Activated naive CD8-positive, alpha-beta T cell treated with anti-CD3 and anti-CD28 coated beads, Interleukin-2, amount 50 U/mL, for 16 hours (primary cell): Measurements from ENCODE around the gene IDH3G.

Experiments used
- DNase-seq: peaks from one replicate; pipeline ENCODE4 v3.0.0-alpha.2; 2020; ENCODE audit warnings: low read depth, low spot score

Gene IDH3G

DNA sequence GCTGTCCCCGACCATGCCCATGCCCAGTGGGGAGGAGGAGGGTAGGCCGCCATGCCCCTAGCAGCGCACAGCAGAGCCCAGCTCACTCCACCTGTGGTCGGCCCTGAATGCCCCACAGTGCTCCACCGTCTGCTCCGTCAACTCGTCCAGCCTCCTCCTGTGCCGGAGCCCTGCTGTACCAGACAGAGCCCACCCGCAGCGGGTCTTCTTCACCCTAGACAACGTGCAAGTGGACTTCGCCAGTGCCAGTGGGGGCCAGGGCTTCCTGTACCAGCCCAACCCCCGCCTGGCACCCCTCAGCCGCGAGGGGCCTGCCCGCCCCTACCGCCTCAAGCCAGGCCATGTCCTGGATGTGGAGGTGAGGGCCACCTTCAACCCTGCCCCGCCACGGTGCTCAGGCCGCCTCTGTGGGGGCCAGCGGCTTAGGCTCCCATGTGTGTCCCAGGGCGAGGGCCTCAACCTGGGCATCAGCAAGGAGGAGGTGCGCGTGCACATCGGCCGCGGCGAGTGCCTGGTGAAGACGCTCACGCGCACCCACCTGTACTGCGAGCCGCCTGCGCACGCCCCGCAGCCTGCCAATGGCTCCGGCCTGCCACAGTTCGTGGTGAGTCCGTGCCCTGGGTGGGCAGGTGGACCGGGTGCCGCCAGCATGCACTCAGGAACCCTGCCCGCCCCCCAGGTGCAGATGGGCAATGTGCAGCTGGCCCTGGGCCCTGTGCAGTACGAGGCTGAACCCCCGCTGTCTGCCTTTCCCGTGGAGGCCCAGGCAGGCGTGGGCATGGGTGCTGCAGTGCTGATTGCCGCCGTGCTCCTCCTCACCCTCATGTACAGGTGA, 20.2 kb downstream of the IDH3G start:
- no peak for DNase-seq

DNA sequence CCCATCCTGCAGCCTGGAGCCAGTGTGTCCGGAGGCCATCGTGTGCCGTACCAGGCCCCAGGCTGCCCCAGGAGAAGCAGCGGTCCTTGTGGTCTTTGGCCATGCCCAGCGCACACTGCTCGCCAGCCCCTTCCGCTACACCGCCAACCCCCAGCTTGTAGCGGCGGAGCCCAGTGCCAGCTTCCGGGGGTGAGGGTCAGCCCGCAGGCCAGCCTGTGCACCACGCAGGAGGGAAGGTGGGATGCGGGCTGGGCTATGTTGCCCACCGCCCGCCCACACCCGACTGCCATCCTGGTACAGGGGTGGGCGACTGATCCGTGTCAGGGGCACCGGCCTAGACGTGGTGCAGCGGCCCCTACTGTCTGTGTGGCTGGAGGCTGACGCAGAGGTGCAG, 21.0 kb downstream of the IDH3G start:
- no peak for DNase-seq

DNA sequence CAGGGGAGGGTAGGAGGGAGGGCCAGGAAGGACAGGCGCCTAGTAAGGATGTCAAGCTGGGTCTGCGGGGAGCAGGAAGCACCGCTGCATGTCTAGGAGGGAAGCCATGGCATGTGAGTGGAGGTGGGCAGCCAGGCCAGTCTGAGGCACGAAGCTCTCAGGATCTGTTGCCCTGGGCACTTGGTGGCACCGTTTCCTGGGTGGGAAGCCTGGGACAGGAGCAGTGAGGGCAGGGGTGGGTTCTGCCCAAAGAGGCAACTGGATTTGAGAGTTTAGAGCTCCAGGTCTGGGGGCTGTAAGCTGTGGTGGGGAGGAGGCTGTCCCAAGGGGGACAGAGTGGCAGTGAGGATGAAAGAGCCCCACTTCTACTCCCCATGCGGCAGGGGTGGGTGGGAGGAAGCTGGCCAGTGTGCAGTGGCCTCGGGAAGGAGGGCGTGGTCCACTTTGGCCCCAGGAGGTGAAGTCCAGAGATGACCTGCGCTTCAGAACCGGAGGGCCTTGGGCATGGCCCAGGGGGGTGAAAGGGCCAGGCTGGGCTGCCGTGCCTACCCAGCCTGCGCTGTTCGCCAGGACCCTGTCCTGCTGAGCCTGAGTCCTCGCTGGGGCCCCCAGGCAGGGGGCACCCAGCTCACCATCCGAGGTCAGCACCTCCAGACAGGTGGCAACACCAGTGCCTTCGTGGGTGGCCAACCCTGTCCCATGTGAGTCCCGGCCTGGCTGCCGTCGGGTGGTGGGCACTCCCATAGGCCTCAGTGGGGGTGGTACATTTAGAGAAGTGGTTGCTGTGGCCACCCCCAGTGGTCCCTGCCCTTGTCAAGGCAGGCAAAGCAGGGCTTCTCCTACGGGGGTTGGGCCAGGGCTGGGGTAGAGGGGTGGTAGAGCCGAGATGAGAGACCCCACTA, 21.6 kb downstream of the IDH3G start:
- DNase-seq: no peak

DNA sequence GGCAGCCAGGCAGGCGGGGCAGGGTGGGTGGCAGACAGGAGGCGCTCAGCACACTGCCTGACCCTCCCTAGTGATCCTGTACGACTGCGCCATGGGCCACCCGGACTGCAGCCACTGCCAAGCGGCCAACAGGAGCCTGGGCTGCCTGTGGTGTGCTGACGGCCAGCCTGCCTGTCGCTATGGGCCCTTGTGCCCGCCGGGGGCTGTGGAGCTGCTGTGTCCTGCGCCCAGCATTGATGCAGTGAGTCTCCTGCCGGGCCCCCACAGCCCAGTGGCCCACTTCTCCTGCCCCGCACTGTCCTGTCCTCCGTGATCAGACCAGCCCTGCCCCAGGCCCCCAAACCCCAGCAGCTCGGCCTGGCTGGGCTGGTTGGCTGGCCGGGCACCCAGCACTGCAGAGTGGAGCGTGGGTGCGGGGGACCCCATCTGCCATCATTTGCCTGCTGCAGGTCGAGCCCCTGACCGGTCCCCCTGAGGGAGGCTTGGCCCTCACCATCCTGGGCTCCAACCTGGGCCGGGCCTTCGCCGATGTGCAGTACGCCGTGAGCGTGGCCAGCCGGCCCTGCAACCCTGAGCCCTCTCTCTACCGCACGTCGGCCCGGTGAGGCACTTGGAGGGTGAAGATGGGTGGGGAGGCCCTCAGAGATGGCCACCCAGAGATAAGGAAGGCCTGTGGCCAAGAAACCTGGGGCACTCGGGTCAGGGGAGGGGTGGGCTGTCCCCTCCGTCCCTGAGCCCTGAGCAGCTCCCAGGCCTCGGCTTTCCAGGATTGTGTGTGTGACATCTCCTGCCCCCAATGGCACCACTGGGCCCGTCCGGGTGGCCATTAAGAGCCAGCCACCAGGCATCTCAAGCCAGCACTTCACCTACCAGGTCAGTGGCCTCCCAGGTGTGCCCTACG, 22.5 kb downstream of the IDH3G start:
- DNase-seq: no peak

DNA sequence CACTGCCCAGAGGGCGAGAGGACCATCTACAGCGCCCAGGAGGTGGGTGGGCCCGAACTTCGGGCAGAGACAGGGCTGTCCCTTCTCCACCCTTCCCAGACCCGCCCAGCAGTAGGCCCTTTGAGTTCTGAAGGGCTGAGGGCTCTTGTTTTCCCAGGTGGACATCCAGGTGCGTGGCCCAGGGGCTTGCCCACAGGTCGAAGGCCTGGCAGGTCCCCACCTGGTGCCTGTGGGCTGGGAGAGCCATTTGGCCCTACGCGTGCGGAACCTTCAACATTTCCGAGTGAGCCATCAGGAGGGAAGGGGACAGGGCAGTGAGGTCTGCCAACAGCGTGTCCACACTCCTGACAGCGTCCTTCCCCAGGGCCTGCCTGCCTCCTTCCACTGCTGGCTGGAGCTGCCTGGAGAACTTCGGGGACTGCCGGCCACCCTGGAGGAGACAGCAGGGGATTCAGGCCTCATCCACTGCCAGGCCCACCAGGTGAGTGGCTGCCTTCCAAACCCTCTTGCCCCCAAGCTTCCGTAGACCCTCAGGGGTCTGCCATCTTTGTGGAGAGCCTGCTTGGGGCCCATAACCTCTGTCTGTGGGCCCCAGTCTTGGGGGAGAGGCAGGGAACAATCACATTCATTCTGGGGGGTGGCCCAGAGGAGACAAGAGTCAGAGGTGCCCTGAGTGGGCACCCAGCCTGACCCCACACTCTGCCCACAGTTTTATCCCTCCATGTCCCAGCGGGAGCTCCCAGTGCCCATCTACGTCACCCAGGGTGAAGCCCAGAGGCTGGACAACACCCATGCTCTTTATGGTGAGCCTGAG, 23.4 kb downstream of the IDH3G start:
- no peak for DNase-seq

DNA sequence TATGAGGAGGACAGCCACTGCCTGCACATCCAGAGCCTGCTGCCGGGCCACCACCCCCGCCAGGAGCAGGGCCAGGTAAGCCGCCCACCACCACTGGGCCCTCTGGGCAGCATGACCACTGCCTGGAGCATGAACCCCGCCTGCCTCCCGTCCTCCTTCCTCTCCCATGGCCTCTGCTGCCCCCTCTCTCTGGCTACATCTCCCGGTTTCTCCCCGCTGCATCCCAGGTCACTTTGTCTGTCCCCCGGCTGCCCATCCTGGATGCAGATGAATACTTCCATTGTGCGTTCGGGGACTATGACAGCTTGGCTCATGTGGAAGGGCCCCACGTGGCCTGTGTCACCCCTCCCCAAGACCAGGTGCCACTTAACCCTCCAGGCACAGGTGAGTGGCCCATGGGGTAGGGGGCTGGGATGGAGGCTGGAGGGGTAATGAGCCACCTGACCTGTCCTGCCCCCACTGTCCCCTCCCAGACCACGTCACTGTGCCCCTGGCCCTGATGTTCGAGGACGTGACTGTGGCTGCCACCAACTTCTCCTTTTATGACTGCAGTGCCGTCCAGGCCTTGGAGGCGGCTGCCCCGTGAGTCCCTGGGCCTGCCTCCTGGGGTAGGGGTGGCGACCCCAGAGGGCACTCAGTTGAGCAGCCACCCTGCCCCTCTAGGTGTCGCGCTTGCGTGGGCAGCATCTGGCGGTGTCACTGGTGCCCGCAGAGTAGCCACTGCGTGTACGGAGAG, 24.1 kb downstream of the IDH3G start:
- DNase-seq: no peak

DNA sequence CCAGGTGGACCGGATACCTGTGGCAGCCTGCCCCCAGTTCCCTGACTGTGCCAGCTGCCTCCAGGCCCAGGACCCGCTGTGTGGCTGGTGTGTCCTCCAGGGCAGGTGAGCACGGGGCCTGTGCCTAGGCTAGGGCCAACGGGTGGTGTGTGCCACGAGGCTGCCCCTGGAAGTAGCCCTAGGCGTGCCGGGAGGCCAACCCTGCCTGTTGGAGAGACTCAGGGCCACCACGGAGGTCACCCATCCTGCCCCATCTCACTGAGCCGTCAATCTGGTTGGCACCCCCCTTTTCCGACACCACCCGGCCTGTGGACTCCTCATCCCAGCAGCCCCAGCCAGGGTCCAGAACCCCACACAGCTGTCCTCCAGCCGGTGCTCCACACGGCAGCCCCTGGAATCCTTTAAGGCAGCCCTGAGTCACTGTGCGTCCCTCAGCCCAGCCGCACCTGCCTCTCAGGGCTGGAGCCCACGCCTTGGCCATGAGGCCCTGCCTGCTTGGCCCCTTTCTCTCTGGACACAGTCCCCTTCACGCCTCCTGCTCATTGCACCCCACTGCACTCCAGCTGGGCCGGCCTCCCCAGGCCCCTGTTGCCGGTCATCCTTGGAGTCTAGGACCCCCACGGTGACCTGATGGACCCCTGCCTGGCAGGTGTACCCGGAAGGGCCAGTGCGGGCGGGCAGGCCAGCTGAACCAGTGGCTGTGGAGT, 24.9 kb downstream of the IDH3G start:
- DNase-seq: no peak

DNA sequence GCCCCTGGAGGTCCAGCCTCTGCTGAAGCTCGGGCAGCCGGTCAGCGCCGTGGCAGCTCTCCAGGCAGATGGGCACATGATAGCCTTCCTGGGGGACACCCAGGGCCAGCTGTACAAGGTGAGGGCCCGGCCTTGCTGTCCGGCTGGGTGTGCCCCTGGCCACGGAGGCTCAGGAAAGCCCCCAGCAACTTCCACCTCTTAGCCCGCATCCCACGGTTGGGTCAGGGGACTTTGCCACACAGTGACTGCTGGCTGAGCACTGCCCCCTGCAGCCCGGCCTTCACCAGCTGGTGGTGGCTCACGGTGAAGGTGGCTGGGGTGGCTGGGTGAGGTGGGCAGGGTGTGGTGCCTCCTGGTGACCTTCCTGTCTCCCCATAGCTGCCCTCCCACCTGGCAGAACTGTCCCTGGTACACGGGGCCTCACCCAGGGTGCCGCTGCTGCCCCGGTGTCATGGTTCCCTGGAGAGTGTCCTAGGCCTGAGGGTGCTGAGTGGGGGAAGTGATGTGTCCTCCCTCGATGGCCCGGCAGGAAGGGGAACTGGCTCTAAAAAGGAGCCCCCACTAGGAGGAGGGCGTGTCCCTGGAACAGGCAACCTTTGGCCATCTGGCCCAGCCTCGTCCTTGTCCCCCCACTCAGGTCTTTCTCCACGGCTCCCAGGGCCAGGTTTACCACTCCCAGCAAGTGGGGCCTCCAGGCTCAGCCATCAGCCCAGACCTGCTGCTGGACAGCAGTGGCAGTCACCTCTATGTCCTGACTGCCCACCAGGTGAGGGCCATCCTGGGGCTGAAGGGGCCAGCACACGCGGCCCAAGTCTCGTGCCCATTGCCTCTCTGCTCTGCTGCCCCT, 25.6 kb downstream of the IDH3G start:
- no peak for DNase-seq

DNA sequence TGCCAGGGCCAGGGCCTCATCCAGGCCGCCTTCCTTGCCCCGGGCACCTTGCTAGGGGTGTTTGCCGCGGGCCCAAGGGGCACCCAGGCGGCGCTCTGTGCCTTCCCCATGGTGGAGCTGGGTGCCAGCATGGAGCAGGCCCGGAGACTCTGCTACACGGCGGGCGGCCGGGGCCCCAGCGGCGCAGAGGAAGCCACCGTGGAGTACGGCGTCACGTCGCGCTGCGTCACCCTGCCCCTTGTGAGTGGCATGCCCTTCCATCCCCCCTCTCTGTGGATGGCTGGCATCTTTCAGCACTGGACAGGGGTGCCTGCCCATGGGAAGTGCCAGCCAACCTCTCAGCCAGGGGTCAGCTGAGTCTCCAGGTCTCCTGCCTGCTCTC, 26.5 kb downstream of the IDH3G start:
- DNase-seq: no peak

DNA sequence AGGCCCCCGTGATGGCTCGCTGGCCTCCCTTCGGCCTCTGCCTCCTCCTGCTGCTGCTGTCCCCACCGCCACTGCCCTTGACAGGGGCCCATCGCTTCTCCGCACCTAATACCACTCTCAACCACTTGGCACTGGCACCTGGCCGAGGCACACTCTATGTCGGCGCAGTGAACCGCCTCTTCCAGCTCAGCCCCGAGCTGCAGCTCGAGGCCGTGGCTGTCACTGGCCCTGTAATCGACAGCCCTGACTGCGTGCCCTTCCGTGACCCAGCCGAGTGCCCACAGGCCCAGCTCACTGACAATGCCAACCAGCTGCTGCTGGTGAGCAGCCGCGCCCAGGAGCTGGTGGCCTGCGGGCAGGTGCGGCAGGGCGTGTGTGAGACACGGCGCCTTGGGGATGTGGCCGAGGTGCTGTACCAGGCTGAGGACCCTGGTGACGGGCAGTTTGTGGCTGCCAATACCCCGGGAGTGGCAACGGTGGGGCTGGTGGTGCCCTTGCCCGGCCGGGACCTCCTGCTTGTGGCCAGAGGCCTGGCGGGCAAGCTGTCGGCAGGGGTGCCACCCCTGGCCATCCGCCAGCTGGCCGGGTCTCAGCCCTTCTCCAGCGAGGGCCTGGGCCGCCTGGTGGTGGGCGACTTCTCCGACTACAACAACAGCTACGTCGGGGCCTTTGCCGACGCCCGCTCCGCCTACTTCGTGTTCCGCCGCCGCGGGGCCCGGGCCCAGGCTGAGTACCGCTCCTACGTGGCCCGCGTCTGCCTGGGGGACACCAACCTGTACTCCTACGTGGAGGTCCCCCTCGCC, 27.1 kb downstream of the IDH3G start:
- DNase-seq: no peak

DNA sequence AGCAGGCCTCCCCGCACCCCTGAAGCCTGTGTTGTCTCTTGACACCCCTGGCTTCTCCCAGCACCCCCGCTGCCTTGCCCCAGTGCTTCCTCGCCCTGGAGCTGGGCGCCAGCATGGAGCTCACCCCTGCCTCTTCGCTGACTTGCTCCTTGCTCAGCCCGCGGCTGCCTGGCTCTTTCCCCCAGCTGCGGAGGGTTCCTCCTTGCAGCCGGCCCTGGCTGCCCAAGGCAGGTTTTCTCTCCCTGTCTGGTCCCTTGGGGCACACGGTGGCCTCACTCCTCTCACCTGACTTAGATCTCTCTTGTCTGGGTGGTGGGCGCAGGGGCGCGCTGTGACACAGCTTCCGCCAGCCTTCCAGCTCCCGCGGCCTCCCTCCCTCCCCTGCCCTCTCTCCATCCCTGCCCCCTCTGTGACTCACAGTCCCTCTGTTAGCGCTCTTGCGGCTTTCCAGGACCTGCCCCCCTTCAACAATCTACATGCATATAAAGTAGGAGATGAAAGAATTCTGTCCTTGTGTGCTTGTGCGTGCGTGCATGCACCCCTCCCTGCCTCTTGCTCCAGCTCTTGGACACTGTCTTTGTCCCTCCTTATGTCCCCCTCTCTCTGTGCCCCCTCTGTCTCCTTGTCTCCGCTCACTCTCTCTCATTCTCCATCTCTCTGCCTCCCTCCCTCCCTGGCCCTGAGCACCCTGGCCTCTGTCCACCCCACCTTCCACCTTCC, 27.9 kb downstream of the IDH3G start:
- peak; percentile 17 for DNase-seq

DNA sequence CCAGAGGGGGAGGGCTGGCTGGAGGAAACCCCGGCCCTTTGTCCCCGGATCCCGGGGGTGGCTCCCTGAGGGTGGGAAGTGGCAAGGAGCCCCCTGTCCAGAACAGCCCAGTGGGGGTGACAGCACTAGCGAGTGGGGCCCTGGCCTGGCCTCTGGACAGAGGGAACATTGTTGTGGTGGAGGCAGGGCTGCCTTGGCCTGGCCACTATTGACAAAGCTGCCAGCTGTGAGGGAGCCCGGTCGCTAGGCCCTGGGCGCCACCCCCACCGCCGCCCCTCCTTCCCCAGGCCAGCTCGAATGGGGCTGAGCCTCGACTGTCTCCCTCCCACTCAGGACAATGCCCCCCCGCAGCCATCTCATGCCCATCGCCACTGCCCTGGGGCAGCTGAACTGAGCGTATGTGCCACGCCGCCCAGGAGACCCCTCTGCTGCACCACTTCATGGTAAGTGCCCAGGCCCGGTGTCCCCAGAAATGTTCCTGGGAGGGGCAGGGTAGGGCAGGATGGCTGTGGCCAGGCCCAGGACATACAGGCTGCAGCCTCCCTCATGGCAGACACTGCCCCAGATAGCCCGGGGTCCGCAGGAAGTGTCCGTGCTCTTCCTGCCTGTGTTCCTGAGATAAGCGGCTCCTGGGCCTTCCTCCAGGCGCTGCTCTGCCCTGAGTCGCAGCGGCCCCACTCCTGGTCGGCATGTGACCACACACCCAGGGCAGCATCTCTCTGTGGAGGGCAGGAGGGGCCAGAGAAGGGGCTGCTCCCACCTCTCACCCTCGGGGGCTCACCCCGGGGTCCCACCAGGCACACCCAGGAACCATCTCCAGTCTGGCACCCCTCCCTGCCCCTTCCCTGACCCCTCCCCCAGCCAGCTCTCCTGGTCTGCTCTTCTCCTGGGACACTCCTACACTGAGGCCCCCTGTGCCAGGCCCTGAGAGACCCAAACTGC, 28.8 kb downstream of the IDH3G start:
- DNase-seq: no peak

DNA sequence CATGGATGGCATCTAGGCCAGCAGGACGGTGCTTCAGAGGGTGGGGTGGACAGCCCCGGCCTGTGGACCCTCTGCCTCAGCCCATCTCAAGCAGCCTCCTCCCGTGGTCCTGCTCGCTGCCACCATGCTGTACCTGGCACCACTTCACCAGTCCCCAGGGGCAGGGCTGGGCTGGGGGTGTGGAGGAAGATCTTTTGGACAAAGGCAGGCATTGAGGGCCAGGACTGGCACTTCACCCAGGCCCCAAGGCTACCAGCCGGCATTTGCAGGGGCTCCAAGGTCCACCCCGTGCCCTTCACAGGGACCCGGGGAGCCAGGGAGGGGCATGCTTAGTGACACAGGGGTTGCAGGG, 29.4 kb downstream of the IDH3G start:
- DNase-seq: no peak

DNA sequence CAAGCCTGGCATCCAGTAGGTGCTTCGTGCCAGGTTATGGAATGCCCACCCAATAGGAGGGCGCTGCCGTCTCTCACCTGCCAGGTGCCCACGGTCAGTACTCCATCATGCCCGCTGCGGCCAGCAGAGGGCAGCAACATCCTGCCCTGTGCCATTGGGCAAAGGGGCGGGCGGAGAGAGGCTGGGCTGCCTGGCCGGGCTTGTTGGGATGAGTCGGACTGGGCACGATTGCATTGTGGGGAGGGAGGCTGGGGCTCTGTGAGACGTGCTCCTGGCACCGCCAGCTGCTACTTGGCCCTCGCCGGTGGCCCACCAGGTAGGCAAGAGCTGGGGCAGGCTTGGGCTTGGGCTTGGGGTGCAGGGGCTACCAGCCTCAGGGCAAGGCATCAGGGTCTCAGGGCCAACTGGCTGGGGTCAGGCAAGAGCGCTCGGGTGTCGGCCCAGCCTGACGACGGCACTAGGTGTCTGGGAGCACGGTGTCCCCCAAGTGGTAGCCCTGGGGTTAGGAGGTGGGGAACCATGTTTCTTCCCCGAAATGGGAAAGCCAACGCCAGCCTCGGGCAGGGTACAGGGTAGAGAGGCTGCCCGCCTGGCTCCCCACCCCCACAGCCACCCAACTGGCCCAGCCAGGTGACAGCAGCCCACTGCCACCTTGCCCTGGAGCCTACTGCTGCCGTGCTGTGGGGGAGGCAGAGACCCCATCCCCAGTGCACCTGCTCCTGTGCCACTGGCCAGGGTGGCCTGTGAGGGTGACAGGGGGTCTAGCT, 30.0 kb downstream of the IDH3G start, which contains the start of gene PLXNB3:
Gene PLXNB3, plus strand, starts transcription at position 261 of the 767 bp plus-strand sequence. CDS start 1,287 bp downstream, outside the sequence.
- DNase-seq: peak; percentile 32

DNA sequence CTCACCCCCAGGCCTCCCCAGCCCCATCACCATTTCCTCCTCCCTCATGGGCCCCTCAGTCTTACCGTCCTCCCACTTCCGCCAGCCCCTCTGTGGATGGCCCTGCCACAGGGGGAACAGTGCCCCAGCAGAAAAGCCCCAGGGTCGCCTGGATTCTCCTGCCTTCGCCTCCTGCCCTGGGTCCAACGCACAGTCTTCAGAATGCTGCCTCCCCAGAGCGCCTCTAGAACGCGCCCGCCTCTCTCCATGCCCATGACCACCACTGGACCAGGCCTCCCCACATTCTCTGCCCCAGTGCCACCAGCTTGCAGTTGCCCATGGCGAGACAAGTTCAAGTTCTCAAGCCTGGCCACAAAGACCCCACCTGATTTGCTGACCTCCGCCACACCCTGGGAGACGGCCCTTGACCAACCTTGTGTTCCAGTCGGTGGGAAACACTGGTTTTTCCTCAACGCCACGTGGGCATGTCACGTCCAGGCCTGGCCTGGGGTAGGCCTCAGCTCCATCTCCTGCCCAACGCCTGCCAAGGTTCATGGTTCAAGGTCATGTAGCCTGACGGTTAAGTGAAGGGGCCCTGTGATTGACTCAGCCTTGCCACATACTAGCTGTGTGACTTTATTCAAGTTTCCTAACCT, 30.8 kb downstream of the IDH3G start:
- no peak for DNase-seq
